ENCODE results near the gene CST9.

DNA sequence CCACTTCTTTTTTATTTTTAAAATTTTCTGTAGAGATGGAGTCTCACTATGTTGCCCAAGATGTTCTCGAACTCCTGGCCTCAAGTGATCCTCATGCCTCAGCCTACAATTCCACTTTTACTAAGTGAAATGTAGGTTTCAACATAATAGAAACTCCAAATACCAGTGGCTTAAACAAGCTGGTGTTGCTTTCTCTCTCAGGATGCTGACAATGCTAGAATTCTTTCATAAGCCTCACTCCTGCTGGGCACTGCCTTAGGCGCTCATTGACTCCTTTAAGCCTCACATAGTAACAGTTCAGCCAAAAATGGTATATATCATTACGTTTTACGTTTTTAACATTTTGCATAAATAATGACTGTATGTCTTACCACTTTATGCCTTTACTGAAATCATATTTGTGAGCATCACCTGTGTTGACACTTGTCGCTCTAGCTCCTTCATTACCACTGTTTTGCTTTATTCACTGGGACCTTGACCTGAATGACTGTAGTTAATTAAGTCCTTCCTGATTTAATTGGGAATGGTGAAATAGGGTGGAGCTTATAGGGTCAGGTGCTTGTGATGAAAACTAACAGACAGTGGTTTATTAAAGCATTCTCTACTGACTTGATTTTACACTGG lies 3.9 kb upstream of the CST9 start:
- no peak for TF ChIP-seq CTCF (IDR thresholded peaks at IDR 0.05; ENCODE audit: borderline replicate concordance, extremely low read depth, low read length, poor library complexity, severe bottlenecking)
- no peak for TF ChIP-seq EZH2 (IDR thresholded peaks at IDR 0.05; ENCODE audit: borderline replicate concordance, low read depth, low read length, severe bottlenecking)

Data from DND-41 (cell line).